ENCODE results near the gene FAM156A. TPM values are rescaled to one million over a fixed set of nuclear protein-coding genes. Genes with fewer than 3 reads are reported as not detected.
A peak's percentile ranks its signal among the peaks of the same experiment; 100 is the strongest.
"Not testable (repeated sequence)": the region's sequence is repeated elsewhere in the genome, so short reads cannot be mapped to it uniquely, and the experiment has no call there.

Gene FAM156A
- total RNA-seq, 1 experiment from 2014 or later, result 9.0 TPM

GRCh38 chrX:52966993-52967738 lies 8.8 kb upstream of the FAM156A start:
- DNase-seq (ENCODE audit: low read depth), result not testable (repeated sequence)

- DNase-seq (ENCODE audit: low read depth), result not testable (repeated sequence)
Measured at GRCh38 chrX:52958961-52959360, 643 bp upstream of the FAM156A start.

- DNase-seq (ENCODE audit: low read depth), result not testable (repeated sequence)
Measured at GRCh38 chrX:52949884-52950283, 8.4 kb downstream of the FAM156A start.

- not testable (repeated sequence) for DNase-seq (ENCODE audit: low read depth)
Measured at GRCh38 chrX:52949325-52949724, 9.0 kb downstream of the FAM156A start.

GRCh38 chrX:52948265-52948664 lies 10.1 kb downstream of the FAM156A start:
- DNase-seq (ENCODE audit: low read depth), result not testable (repeated sequence)

GRCh38 chrX:52947501-52947900 lies 10.8 kb downstream of the FAM156A start:
- DNase-seq (ENCODE audit: low read depth), result not testable (repeated sequence)

- not testable (repeated sequence) for DNase-seq (ENCODE audit: low read depth)
Measured at GRCh38 chrX:52945838-52946494, 12.4 kb downstream of the FAM156A start.

- DNase-seq (ENCODE audit: low read depth), result not testable (repeated sequence)
Measured at GRCh38 chrX:52941728-52942127, 16.6 kb downstream of the FAM156A start.

GRCh38 chrX:52940704-52941103 lies 17.6 kb downstream of the FAM156A start:
- DNase-seq (ENCODE audit: low read depth), result not testable (repeated sequence)

- DNase-seq (ENCODE audit: low read depth), result not testable (repeated sequence)
Measured at GRCh38 chrX:52935470-52935784, 22.9 kb downstream of the FAM156A start.

- peak; percentile 96 for DNase-seq (ENCODE audit: low read depth)
Measured at GRCh38 chrX:52934704-52935469, 23.4 kb downstream of the FAM156A start.

- no peak for DNase-seq (ENCODE audit: low read depth)
Measured at GRCh38 chrX:52933976-52934703, 24.2 kb downstream of the FAM156A start.

- DNase-seq (ENCODE audit: low read depth), result no peak
Measured at GRCh38 chrX:52933213-52933612, 25.1 kb downstream of the FAM156A start.

GRCh38 chrX:52930214-52930613 lies 28.1 kb downstream of the FAM156A start:
- DNase-seq (ENCODE audit: low read depth), result not testable (repeated sequence)

- peak; percentile 72 for DNase-seq (ENCODE audit: low read depth)
Measured at GRCh38 chrX:52923781-52924241, 34.5 kb downstream of the FAM156A start.

- not testable (repeated sequence) for DNase-seq (ENCODE audit: low read depth)
Measured at GRCh38 chrX:52914704-52915103, 43.6 kb downstream of the FAM156A start.

- DNase-seq (ENCODE audit: low read depth), result not testable (repeated sequence)
Measured at GRCh38 chrX:52913681-52914080, 44.6 kb downstream of the FAM156A start.

GRCh38 chrX:52909313-52909969 lies 48.9 kb downstream of the FAM156A start:
- not testable (repeated sequence) for DNase-seq (ENCODE audit: low read depth)

- not testable (repeated sequence) for DNase-seq (ENCODE audit: low read depth)
Measured at GRCh38 chrX:52907900-52908299, 50.4 kb downstream of the FAM156A start.

- DNase-seq (ENCODE audit: low read depth), result not testable (repeated sequence)
Measured at GRCh38 chrX:52907137-52907536, 51.2 kb downstream of the FAM156A start.

GRCh38 chrX:52906072-52906471 lies 52.2 kb downstream of the FAM156A start:
- not testable (repeated sequence) for DNase-seq (ENCODE audit: low read depth)

Measured in RPMI7951 (cell line).